Measurements from ENCODE around the gene ZSWIM6. TPM values are rescaled to one million over a fixed set of nuclear protein-coding genes. Genes with fewer than 3 reads are reported as not detected.

The ZSWIM6 gene
- total RNA-seq, 6 experiments from 2014 or later, result 9.7 to 13.5 (median 11.7) TPM

- no peak for DNase-seq
- H3K27me3 Mint-ChIP-seq (ENCODE audit: insufficient read depth), result peaks cover 5% of the 10 kb centered on the region
- no peak overlapping the region for H3K4me3 Mint-ChIP-seq
- TF ChIP-seq CTCF (IDR thresholded peaks at IDR 0.05), result no peak
- H3K4me1 Mint-ChIP-seq (ENCODE audit: low read depth), result peaks cover 81% of the 10 kb centered on the region
- peaks cover 17% of the 10 kb centered on the region for H3K36me3 Mint-ChIP-seq (ENCODE audit: low read depth)
- no peaks in the 10 kb centered on the region for H3K9me3 Mint-ChIP-seq
- no peak overlapping the region for H3K27ac Mint-ChIP-seq
Measured at GRCh38 chr5:61340775-61341361, 8.8 kb downstream of the ZSWIM6 start.

GRCh38 chr5:61342071-61342501 is 10.0 kb downstream of the ZSWIM6 start:
- Mint-ChIP-seq H3K4me1 (ENCODE audit: low read depth) (peaks cover 93% of the 10 kb centered on the region), H3K4me3 (peak overlapping the region; percentile 50; the same call in 1 of the 2 replicates), H3K9me3 (no peaks in the 10 kb centered on the region), H3K27ac (peak overlapping the region; percentile 73), H3K27me3 (ENCODE audit: insufficient read depth) (peaks cover 5% of the 10 kb centered on the region), H3K36me3 (ENCODE audit: low read depth) (peaks cover 14% of the 10 kb centered on the region)
- TF ChIP-seq CTCF (IDR thresholded peaks at IDR 0.05), result no peak
- peak; percentile 96 for DNase-seq

GRCh38 chr5:61344187-61344944 is 12.3 kb downstream of the ZSWIM6 start:
- peaks cover 13% of the 10 kb centered on the region for H3K36me3 Mint-ChIP-seq (ENCODE audit: low read depth)
- DNase-seq, result no peak
- TF ChIP-seq CTCF (IDR thresholded peaks at IDR 0.05), result no peak
- peaks cover 90% of the 10 kb centered on the region for H3K4me1 Mint-ChIP-seq (ENCODE audit: low read depth)
- no peaks in the 10 kb centered on the region for H3K9me3 Mint-ChIP-seq
- H3K27ac Mint-ChIP-seq, result no peak overlapping the region
- no peak overlapping the region for H3K4me3 Mint-ChIP-seq
- peaks cover 4% of the 10 kb centered on the region for H3K27me3 Mint-ChIP-seq (ENCODE audit: insufficient read depth)

GRCh38 chr5:61346511-61346910 is 14.5 kb downstream of the ZSWIM6 start:
- no peaks in the 10 kb centered on the region for H3K9me3 Mint-ChIP-seq
- H3K4me3 Mint-ChIP-seq, result no peak overlapping the region
- no peak overlapping the region for H3K27ac Mint-ChIP-seq
- DNase-seq, result no peak
- H3K27me3 Mint-ChIP-seq (ENCODE audit: insufficient read depth), result peaks cover 4% of the 10 kb centered on the region
- H3K36me3 Mint-ChIP-seq (ENCODE audit: low read depth), result peaks cover 13% of the 10 kb centered on the region
- H3K4me1 Mint-ChIP-seq (ENCODE audit: low read depth), result peaks cover 84% of the 10 kb centered on the region
- no peak for TF ChIP-seq CTCF (IDR thresholded peaks at IDR 0.05)

- H3K27ac Mint-ChIP-seq, result no peak overlapping the region
- H3K27me3 Mint-ChIP-seq (ENCODE audit: insufficient read depth), result peaks cover 4% of the 10 kb centered on the region
- DNase-seq, result no peak
- peaks cover 81% of the 10 kb centered on the region for H3K4me1 Mint-ChIP-seq (ENCODE audit: low read depth)
- H3K9me3 Mint-ChIP-seq, result no peaks in the 10 kb centered on the region
- H3K4me3 Mint-ChIP-seq, result no peak overlapping the region; the same call in 1 of the 2 replicates
- H3K36me3 Mint-ChIP-seq (ENCODE audit: low read depth), result peaks cover 13% of the 10 kb centered on the region
- peak; percentile 50; the same call in 1 of the 2 replicates for TF ChIP-seq CTCF (IDR thresholded peaks at IDR 0.05)
Measured at GRCh38 chr5:61347080-61347479, 15.0 kb downstream of the ZSWIM6 start.
